H1 (cell line): Measurements from ENCODE around the gene EEF2. TPM values are rescaled to one million over a fixed set of nuclear protein-coding genes. Genes with fewer than 3 reads are reported as not detected.

ENCODE experiments used
- JUND ChIP-seq: IDR thresholded peaks from 2 replicates; pipeline ENCODE4 v1.6.1; 2011; ENCODE audit warnings: mild to moderate bottlenecking, improper control_type of control experiment, low read length
- ZNF274 ChIP-seq: IDR thresholded peaks from 2 replicates; pipeline ENCODE4 v1.7.0; 2012; ENCODE audit warnings: low read length, borderline replicate concordance; ENCODE audit errors: extremely low read depth
- polyA plus RNA-seq, 7 experiments: library from polyadenylated mRNA; depleted of rRNA in 3 of 7; stranded (reverse) in 5 of 7; unstranded in 2 of 7; fragments of >200 nt in 5 of 7; fragments of 200-250 nt in 2 of 7; gene quantifications; 1 replicate in 5 of 7; 2 replicates in 1 of 7; 4 replicates in 1 of 7; pipeline versions ENCODE4 v1.2.1 to v1.2.3, GENCODE V29; 2011 to 2013; ENCODE audit warnings: missing spikeins in 2 of 7, mixed read lengths in 2 of 7
- total RNA-seq: library from RNA; stranded (reverse); fragmentation: NEBNext Ultra II Directional; extraction: Animal tissue kit (Norgen Biotek cat#: 25700); gene quantifications from 2 replicates; pipeline ENCODE4 v1.2.1, GENCODE V29; 2021

EEF2 gene
- total and polyA plus RNA-seq, 2 of the 8 experiments (the other 6 are each of a cell fraction or from before 2014, with no cell fraction given), result 1,554 to 3,380 TPM

DNA sequence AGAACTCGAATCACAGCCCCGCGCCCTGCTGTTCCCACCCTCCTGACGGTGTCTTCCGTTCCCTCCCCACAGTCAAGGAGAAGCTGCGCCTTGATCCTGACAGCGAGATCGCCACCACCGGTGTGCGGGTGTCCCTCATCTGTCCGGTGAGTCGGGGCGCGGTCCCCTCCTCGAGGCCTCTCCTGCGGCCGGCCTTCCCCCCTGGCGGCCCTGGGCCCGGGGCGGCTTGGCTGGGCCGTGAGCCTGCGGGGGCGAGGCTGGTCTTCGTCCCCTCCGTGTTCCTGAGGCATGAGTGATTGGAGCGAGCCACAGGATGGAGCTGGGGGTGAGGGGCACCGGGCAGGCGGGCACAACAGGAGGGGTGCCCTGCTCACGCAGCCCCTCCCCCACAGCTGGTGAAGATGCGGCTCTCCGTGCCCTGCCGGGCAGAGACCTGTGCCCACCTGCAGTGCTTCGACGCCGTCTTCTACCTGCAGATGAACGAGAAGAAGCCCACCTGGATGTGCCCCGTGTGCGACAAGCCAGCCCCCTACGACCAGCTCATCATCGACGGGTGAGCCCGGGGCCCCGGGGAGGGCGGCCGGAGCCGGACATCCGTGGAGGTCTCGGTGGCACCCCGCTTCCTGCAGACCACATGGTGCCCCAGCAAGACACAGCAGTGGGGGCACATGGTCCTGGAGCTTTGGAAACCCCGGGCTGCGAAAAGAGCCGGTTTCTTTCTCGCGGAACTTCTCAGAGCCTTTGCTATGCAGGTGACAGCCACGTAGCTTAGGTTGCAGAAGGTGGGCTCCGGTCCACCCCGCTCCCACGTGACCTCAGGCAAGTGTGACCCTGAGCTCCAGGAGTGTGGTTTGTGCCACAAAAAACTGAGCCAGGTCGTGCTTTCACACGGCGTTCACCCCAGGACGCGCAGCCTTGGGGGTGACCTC lies 48.0 kb upstream of the EEF2 start (continued):
- TF ChIP-seq JUND (no peak), ZNF274 (no peak)
